NCI-H1105 treated with DMSO at 0.1 percent for 48 hours (cell line): ENCODE measurements around the gene SAMD15.
"Not testable (repeated sequence)": the region's sequence is repeated elsewhere in the genome, so short reads cannot be mapped to it uniquely, and the experiment has no call there.

ENCODE experiments used
- DNase-seq: peaks from one replicate; lab custom pipeline; 2025; lab: John Stamatoyannopoulos, UW

The SAMD15 gene

DNA sequence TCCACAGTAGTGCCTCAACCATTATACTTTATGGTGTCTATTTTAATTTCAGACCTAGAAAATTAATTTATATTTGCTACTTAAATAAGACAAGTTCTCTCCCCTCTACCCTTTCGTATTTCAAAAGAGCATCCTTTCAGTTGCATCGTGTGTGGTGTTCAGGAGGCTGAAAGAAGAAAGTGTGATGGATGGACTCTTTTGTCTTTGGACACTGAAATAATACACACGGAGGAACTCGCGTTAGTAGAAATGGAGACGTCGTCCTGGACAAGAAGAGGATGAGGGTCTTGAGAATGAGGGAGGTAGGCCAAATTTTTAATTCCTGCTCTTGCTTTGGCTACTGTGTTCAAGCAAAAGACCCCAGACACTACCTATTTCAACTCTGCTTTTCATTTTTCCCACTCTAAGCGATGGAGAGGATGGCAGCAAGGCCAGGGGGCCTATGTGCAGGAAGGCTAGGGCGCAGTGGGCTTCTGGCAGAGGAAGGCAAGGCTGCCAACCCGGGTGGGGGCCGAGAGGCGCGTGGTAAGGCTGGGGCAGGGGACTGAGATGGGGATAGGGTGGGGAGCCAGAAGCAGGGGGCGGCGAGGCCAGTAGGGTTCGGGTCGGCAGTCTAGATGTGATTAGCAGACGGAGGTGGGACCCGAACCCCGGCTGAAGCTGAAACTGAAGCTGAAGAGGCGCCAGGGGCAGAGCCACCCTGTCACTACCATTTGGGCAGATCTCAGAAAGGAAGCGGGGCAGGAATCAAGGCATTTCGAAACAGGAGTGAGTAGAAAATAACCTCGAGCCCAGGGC lies 1.0 kb upstream of the SAMD15 start:
- peak; percentile 17 for DNase-seq

DNA sequence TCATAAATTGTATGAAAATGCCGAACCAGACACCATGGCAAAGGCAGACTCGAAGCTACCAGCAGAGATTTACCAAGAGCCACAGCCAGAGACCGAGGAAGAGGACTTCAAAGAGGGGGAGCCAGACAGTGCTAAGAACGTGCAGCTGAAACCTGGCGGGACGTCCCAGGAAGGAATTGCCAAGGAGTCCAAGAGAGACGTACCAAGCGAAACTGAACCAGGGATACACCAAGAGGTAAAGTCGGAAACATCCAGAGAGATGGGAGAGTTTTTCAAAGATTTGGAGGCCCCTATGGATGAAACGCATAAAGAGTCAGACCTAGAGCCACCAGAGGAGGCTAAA lies 294 bp downstream of the SAMD15 start:
- no peak for DNase-seq

DNA sequence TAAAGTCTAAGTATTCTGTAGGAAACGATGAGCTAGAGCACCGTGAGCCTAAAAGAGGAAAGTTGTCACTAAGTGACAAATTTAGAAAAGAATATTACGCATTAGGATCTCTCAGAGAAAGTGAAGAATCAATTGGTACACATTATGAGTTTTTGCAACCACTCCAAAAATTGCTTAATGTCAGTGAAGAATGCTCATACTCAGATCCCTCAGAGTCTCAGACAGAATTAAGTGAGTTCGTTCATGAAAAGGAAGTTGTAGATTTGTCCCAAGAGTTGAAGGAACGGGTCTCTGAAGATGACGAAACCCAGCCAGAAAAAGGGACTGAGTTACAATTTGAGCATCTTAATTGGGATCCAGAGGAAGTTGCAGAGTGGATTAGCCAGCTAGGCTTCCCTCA lies 1.5 kb downstream of the SAMD15 start:
- no peak for DNase-seq

DNA sequence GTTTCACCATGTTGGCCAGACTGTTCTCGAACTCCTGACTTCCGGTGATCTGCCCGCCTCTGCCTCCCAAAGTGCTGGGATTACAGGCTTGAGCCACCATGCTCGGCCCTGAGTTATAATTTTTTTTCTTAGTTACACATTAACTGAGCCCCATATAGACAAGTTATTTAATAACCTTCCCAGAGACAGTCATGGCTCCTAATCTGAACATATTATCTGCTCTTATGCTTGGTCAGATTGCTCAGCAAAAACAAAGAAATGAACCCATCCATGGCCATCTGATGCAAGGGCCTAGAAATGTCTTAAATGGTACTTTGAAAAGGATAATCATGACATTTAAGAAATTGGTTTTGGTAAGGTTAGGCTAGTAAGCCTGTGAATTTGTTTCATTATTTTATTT lies 13.0 kb downstream of the SAMD15 start:
- DNase-seq, result no peak

DNA sequence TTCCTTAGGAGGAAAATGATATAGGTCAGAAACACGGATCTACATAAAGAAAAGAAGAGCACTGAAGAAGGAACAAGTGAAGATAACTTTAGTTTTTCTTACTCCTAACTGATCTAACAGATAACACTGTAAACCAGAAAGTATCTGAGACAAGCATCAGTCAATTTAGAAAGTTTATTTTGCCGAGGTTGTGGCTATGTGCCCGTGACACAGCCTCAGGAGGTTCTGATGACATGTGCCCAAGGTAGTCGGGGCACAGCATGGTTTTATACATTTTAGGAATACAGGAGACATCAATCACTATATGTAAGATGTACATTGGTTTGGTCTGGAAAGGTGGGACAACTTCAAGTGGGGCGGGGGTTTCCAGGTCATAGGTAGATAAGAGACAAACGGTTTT lies 23.0 kb downstream of the SAMD15 start:
- DNase-seq, result no peak

DNA sequence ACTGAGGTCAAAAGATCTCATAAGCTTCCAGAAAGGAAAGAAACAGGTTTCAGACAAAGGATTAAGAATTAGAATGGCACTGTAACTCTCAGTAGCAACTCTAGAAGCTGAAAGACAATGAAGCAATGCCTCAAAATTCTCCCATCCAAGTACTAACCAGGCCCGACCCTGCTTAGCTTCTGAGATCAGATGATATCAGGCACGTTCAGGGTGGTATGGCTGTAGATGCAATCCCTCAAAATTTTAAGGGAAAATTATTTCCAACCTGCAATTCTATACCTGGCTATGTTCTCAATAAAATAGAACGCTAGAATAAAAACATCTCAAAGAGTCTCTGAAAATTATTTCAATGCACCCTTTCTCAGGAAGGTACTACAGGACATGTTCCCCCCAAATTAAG lies 26.6 kb downstream of the SAMD15 start:
- no peak for DNase-seq

DNA sequence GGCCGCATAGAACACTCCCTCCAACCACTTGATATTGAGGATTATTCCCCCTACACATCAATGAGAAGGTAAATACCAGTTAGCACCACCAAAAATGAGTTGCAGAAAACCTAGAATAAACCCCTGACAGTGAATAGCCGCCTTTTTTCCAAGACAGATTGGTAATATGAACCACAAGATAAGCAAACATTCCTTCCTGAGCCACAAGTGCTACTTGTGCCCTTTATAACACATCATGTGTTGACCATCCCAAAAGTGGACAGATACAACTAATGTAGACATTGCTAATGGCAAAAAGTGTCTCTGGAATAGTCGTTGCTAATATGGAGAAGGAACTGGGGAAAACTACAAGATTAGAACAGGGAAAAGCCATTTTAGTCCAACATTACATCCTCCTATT lies 28.9 kb downstream of the SAMD15 start:
- no peak for DNase-seq

DNA sequence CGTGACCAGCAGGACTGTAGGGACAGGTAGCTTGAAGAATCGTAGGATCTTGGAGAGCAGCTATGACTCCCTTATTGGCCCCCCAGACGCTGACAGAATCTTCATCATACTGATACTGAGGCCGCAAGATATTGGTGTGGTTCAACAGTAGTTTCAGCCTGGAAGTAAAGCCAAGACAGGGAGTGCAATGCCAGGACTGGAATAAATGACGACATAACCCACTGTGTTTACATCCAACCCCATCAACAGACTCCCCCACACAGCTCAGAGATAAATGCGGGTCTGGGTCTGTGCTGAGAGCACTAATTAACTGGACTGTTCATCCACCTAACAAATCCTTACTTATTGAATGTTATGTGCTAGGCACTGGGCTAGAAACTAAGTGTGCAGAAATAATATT lies 29.5 kb downstream of the SAMD15 start:
- DNase-seq, result no peak

DNA sequence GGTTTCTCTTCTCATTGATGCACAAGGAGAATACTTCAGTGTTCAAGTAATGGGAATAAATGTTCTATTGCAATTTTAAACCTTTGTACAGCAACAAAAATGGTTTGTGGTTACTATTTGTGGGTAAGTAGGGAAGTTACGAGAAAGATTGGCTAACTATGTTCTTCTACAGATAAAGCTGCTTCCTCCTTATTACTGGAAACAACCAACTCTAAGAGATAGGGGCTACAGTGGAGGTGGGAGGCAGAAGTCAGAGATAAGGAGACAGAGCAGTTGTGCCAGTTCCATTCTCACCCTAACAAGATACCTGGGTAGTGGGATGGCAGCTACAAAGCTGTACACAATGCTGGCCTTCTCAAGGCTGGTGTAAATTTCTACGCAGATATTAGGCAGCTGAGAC lies 30.0 kb downstream of the SAMD15 start:
- DNase-seq, result no peak

DNA sequence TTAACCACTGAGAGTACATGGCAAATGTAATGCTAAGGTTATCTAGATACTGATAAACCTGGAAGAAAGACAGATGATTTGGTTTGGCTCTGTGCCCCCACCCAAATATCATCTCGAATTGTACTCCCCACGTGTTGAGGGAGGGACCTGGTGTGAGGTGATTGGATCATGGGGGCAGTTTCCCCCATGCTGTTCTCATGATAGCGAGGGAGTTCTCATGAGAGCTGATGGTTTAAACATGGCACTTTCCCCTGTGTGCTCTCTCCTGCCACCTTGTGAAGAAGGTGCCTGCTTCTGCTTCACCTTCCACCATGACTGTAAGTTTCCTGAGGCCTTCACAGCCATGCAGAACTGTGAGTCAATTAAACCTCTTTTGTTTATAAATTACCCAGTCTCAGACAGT lies 32.0 kb downstream of the SAMD15 start:
- DNase-seq, result no peak

DNA sequence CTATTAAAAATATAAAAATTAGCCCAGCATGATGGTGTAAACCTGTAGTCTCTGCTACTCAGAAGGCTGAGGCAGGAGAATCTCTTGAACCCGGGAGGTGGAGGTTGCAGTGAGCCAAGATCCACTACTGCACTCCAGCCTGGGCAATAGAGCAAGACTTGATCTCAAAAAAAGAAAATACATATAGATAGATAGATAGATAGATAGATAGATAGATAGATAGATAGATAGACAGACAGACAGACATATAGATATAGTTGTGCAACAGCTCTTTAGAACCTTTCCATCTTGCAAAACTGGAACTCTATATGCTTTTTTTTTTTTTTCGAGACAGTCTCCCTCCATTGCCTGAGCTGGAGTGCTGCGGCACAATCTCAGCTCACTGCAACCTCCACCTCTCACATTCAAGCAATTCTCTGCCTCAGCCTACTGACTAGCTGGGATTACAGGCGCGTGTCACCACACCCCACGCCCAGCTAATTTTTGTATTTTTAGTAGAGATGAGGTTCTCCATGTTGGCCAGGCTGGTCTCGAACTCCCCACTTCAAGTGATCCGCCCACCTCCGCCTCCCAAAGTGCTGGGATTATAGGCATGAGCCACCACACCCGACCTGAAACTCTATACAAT lies 38.3 kb downstream of the SAMD15 start:
- not testable (repeated sequence) for DNase-seq

DNA sequence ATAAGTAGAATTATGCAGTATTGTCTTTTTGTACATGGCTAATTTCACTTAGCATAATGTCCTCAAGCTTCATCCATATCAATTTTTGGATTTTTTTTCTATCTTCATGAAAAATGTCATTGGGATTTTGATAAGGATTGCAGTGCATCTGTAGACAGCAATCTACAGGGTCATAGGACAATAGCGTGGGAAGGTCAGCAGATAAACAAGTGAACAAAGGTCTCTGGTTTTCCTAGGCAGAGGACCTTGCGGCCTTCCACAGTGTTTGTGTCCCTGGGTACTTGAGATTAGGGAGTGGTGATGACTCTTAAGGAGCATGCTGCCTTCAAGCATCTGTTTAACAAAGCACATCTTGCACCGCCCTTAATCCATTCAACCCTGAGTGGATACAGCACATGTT lies 38.9 kb downstream of the SAMD15 start:
- not testable (repeated sequence) for DNase-seq

DNA sequence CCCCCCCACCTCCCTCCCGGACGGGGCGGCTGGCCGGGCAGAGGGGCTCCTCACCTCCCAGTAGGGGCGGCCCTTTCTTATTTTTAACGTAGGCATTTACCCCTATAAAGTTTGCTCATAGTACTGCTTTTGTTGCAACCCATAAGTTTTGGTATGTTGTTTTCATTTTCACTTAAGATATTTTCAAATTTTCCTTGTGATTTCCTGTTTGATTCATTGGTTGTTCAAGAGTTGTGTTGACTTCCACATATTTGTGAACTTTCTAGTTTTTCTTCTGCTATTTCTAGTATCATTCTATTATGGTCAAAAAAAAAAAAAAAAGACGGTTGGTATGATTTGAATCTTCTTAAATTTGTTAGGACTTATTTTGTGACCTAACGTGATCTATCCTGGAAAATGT lies 39.7 kb downstream of the SAMD15 start:
- DNase-seq, result no peak

DNA sequence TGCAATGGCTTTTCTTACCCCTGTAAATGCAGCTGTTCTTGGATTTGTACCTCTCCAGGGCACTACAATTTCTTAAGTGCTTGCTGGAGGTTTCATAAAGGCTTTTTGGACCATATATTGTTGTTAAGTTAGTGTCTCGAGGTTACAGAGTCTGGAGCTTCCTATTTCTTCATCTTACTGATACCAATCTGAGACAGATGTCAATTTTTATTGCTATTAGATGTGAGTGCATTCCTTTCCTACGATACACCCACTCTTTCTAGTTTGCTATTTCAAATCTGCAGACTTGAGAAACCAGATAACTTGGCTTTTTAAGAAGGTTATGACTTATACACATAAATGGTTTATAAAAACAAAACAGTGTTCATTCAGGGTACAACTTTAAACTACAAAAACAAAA lies 44.0 kb downstream of the SAMD15 start:
- DNase-seq, result no peak

DNA sequence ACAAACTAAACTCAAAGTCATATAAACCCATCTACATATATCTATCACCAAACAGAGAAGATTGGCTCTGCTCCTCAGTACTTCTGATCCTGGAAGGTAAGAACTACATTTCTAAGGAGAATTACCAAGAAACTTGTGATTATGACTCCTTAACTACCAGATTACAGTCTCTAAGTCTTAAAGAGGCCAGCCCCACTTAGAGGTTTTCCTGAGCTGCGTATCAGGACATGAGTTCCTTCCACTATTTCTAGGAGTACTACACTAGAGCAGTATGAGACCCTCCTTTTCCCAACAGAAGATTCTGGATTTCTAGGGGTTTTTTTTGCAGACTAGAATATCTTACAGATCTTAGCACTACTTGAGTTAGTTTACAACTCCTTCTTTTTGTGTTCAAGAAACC lies 46.2 kb downstream of the SAMD15 start, which contains the start of gene NOXRED1:
TSS of gene NOXRED1 (minus strand) at position 101 of the 400 bp plus-strand sequence. CDS start 634 bp downstream, outside the sequence.
- no peak for DNase-seq

DNA sequence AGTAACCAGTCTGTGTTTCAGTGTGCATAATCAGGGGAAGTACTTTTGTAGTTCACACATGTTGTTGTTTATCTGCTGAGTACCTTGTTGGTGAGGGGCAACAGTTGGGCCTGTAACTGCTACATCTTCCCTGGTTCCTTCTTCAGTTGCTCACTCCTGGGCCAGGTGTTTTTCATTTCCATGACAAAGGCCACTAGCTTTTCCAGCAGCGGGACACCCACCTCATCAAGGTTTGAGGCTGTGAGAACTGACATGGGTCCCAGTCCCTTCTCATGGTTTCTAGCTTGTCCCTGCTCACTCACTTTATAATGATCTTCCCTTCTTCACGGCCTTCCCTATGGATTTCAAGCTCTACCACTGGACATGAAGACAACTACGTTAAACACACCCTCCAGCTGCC lies 47.7 kb downstream of the SAMD15 start:
- DNase-seq, result no peak

DNA sequence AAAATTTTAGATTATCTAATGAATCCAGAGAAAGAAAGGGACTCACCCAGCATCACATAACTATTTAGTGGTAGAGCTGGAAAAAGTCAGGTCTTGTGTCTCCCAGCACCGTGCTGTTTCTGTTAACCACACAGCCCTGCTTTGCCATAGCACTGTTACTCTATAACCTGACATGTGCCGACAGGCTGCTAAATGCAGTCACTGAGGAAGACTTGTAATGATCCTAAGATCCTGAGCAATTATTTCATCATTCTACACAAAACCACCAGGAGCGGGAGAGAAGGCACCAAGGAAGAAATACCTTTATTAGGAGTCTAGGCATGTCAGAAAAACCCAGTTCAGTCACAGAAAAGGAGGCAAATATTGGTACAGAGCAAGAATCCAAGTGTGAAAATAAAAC lies 49.2 kb downstream of the SAMD15 start:
- no peak for DNase-seq

DNA sequence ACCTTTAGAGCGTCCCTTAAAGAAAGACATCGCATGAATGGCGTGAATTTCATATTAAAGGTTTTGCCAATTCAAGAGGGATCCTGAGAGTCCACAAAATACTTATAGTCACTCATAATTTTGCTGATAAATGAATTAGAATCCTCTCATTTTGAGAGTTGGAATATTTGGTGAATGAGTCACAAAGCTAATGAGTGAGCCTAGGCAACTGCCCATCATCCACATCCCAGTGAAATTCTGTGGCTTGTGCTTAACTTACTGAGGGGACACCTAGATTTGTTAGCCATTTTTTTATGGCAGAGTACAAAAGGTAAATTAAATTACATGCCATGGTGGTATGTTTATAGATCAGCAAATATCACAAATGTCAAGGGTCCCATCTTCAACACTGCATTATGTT lies 58.9 kb downstream of the SAMD15 start:
- no peak for DNase-seq

DNA sequence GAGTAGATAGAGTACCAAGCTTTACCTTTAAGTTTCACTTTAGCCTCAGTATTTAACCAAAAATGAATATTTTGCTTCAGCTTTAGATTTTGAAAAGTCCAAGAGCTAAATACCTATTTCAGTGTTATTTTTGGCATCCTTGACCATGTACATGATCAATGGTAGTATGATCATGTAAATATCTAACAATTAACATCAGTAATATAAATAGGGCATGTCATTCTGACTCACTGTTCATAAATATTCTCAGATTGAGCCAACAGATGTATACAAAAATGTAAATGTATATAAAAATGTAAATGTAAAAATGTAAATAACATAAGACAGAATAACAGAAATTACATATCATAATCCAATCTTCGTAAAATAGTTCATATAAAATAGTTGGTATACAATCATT lies 61.4 kb downstream of the SAMD15 start:
- DNase-seq, result no peak

DNA sequence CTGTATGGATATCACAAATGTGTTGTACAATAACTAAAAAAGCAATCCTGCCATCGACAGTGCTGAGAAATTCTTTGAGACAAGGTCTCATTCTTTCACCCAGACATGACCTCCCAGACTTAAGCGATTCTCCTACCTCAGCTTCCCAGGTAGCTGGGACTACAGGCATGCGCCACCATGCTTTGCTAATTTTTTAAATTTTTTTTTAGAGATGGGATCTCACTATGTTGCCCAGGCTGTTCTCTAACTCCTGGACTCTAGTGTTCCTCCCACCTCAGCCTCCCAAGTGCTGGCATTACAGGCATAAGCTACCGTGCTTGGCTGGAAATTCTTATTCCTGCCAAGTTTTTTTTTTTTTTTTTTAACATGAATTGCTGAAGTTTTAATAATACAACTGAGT lies 62.7 kb downstream of the SAMD15 start:
- no peak for DNase-seq
